Panc1 (cell line): Measurements from ENCODE around the gene GAPDH. TPM values are rescaled to one million over a fixed set of nuclear protein-coding genes. Genes with fewer than 3 reads are reported as not detected.
"Not testable (repeated sequence)": the region's sequence is repeated elsewhere in the genome, so short reads cannot be mapped to it uniquely, and the experiment has no call there.

ENCODE experiments used
- ATAC-seq: fragments of 200-7000 bp; cut with Tn5 transposase; 2 replicates; pipeline ENCODE4 v1.9.1; 2020; ENCODE audit warnings: mild to moderate bottlenecking, moderate library complexity
- BruUV-seq: library from RNA; stranded (reverse); fragments of 400-500 nt; replicated peaks from 2 replicates; lab custom pipeline; 2021; lab: Mats Ljungman, UMichigan
- CTCF ChIA-PET: fragments of 300-600 bp; sonication (Branson Sonifier 250); formaldehyde crosslinking; loops from one replicate; lab custom pipeline; 2022; ENCODE audit warnings: antibody characterized with exemption; lab: Charles Lee
- POLR2A ChIA-PET: fragments of 300-600 bp; sonication (Branson Sonifier 250); formaldehyde crosslinking; loops from one replicate; lab custom pipeline; 2022; ENCODE audit warnings: antibody characterized with exemption; lab: Charles Lee
- DNase-seq: peaks from one replicate; pipeline ENCODE4 v3.0.0-alpha.2; 2010; ENCODE audit warnings: low read depth, low spot score
- H3K27ac ChIP-seq: 2 replicates; pipeline ENCODE4 v1.5.1; 2011; ENCODE audit warnings: mild to moderate bottlenecking, low read length, inconsistent platforms
- H3K27me3 ChIP-seq: fragments of 200-500 bp; sonication (Bioruptor generic); 2 replicates; pipeline ENCODE4 v1.6.0; 2014; ENCODE audit warnings: low read length, inconsistent platforms; ENCODE audit not compliant: control insufficient read depth, insufficient read depth
- H3K36me3 ChIP-seq: fragments of 200-500 bp; sonication (Bioruptor generic); 2 replicates; pipeline ENCODE4 v1.5.1; 2014; ENCODE audit warnings: inconsistent platforms, mild to moderate bottlenecking, low read length, moderate library complexity; ENCODE audit not compliant: control insufficient read depth, insufficient read depth
- H3K4me1 ChIP-seq: 2 replicates; pipeline ENCODE4 v1.5.1; 2011; ENCODE audit warnings: inconsistent platforms, mild to moderate bottlenecking, low read length, moderate library complexity; ENCODE audit not compliant: control insufficient read depth, insufficient read depth
- H3K4me3 ChIP-seq, 2 experiments: 2 replicates each; pipeline ENCODE4 v1.5.1; 2011 to 2012; ENCODE audit warnings: low read depth in 2 of 2, low read length in 2 of 2, mild to moderate bottlenecking in 2 of 2, inconsistent platforms in 1 of 2, moderate library complexity in 1 of 2
- H3K9me3 ChIP-seq: fragments of 200-500 bp; sonication (Bioruptor generic); 2 replicates; pipeline ENCODE4 v1.5.1; 2014; ENCODE audit warnings: low read depth, mild to moderate bottlenecking, inconsistent platforms, low read length, moderate library complexity; ENCODE audit not compliant: control insufficient read depth, insufficient read depth
- POLR2AphosphoS5 ChIP-seq: IDR thresholded peaks from 2 replicates; pipeline ENCODE4 v1.6.1; 2012; ENCODE audit warnings: mild to moderate bottlenecking, low read depth, low read length, moderate library complexity
- SIN3A ChIP-seq: IDR thresholded peaks from 2 replicates; pipeline ENCODE4 v1.6.1; 2012; ENCODE audit warnings: low read depth, mild to moderate bottlenecking, low read length, moderate library complexity, borderline replicate concordance; ENCODE audit not compliant: insufficient read depth
- TCF7L2 ChIP-seq: IDR thresholded peaks from 2 replicates; pipeline ENCODE4 v1.6.1; 2011; ENCODE audit warnings: mild to moderate bottlenecking, low read depth, low read length, inconsistent platforms
- in situ Hi-C: cut with HindIII; loops from 2 replicates; pipeline ENCODE4 v1.10.0; 2016; ENCODE audit warnings: low sequenced_read_pairs, low pct_unique_long_range_greater_than_20kb
- intact Hi-C: fragments of 100-400 bp; cut with micrococcal nuclease; formaldehyde crosslinking; loops from one replicate; pipeline ENCODE4 v1.10.0; 2022; ENCODE audit not compliant: unreplicated experiment
- total RNA-seq: library from RNA; stranded (reverse); gene quantifications from one replicate; pipeline ENCODE4 v1.2.1, GENCODE V29; 2021; ENCODE audit not compliant: unreplicated experiment
- TF ChIP-seq, protein P1 (sequence below), 2 experiments: IDR thresholded peaks; 2 replicates each; pipeline ENCODE4 v1.6.1; 2011 to 2012; ENCODE audit warnings: low read depth in 2 of 2, control low read depth in 1 of 2, low read length in 1 of 2, mild to moderate bottlenecking in 1 of 2, moderate library complexity in 1 of 2; ENCODE audit not compliant: insufficient read depth in 1 of 2
- TF ChIP-seq, protein P2 (sequence below): fragments of 450-650 bp; IDR thresholded peaks from 2 replicates; pipeline ENCODE4 v1.5.1; 2017; ENCODE audit warnings: mild to moderate bottlenecking

Gene GAPDH
- total RNA-seq, 1 experiment from 2014 or later, result 2,912 TPM

DNA sequence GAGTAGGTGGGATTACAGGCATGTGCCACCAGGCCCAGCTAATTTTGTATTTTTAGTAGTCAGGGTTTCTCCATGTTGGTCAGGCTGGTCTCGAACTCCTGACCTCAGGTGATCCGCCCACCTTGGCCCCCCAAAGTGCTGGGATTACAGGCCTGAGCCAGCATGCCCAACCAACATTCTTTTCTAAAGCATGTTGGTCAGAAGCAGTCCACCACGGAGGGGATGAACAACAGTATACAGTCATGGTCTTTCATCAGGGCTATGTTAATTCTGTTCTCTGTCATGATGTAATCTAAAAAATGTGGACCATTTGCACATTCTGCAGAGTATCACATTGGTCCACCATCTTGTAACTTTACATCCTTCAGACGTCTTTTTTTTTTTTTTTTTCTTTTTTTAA, 44.9 kb upstream of the GAPDH start:
- no peak for ATAC-seq
- Histone ChIP-seq H3K27ac (no peak overlapping the region), H3K9me3 (no peaks in the 10 kb centered on the region), H3K4me3 (no peak overlapping the region), H3K4me1 (peaks cover 6% of the 10 kb centered on the region; the same call in 1 of the 2 replicates), H3K27me3 (no peaks in the 10 kb centered on the region), H3K36me3 (peaks cover 10% of the 10 kb centered on the region)
- ChIA-PET POLR2A (no interaction called here), CTCF (no interaction called here)
- intact Hi-C loops (no loop called here), in situ Hi-C loops (no loop called here)
- BruUV-seq, result no TSS peak
- TF ChIP-seq POLR2AphosphoS5 (no peak), SIN3A (no peak), TCF7L2 (no peak)
- TF ChIP-seq, protein P1, sequence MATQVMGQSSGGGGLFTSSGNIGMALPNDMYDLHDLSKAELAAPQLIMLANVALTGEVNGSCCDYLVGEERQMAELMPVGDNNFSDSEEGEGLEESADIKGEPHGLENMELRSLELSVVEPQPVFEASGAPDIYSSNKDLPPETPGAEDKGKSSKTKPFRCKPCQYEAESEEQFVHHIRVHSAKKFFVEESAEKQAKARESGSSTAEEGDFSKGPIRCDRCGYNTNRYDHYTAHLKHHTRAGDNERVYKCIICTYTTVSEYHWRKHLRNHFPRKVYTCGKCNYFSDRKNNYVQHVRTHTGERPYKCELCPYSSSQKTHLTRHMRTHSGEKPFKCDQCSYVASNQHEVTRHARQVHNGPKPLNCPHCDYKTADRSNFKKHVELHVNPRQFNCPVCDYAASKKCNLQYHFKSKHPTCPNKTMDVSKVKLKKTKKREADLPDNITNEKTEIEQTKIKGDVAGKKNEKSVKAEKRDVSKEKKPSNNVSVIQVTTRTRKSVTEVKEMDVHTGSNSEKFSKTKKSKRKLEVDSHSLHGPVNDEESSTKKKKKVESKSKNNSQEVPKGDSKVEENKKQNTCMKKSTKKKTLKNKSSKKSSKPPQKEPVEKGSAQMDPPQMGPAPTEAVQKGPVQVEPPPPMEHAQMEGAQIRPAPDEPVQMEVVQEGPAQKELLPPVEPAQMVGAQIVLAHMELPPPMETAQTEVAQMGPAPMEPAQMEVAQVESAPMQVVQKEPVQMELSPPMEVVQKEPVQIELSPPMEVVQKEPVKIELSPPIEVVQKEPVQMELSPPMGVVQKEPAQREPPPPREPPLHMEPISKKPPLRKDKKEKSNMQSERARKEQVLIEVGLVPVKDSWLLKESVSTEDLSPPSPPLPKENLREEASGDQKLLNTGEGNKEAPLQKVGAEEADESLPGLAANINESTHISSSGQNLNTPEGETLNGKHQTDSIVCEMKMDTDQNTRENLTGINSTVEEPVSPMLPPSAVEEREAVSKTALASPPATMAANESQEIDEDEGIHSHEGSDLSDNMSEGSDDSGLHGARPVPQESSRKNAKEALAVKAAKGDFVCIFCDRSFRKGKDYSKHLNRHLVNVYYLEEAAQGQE (IDR thresholded peaks at IDR 0.05; ENCODE audit: insufficient read depth in 1 of 2, low read depth in 2 of 2, low read length in 1 of 2), result no peak
- TF ChIP-seq, protein P2, sequence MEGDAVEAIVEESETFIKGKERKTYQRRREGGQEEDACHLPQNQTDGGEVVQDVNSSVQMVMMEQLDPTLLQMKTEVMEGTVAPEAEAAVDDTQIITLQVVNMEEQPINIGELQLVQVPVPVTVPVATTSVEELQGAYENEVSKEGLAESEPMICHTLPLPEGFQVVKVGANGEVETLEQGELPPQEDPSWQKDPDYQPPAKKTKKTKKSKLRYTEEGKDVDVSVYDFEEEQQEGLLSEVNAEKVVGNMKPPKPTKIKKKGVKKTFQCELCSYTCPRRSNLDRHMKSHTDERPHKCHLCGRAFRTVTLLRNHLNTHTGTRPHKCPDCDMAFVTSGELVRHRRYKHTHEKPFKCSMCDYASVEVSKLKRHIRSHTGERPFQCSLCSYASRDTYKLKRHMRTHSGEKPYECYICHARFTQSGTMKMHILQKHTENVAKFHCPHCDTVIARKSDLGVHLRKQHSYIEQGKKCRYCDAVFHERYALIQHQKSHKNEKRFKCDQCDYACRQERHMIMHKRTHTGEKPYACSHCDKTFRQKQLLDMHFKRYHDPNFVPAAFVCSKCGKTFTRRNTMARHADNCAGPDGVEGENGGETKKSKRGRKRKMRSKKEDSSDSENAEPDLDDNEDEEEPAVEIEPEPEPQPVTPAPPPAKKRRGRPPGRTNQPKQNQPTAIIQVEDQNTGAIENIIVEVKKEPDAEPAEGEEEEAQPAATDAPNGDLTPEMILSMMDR, result no peak
- no peak for DNase-seq

DNA sequence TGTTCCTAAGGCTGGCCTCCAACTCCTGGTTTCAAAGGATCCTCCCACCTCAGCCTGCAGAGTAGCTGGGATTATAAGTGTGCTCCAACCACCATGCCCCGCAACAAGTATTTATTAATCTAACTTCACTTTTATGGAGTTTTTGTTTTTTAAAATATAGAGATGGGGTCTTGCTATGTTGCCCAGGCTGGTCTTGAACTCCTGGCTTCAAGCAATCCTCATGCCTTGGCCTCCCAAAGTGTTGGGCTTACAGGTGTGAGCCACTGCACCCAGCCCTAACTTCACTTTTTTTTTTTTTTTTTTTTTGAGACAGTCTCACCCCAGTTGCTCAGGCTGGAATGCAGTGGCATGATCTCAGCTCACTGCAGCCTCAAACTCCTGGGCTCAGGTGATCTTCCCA, 43.6 kb upstream of the GAPDH start:
- in situ Hi-C loops, H3K4me3 ChIP-seq, ATAC-seq, H3K27ac ChIP-seq, DNase-seq, intact Hi-C loops, H3K27me3 ChIP-seq, H3K9me3 ChIP-seq, CTCF ChIA-PET, BruUV-seq: not testable (repeated sequence)
- H3K36me3 ChIP-seq, result peaks cover 17% of the 10 kb centered on the region
- POLR2A ChIA-PET, result interaction anchor here (0.6 kb wide), 1 partner anchor 154 kb away, joined by 10 read pairs; no protein-coding TSS in a partner anchor
- peaks cover 17% of the 10 kb centered on the region for H3K4me1 ChIP-seq

DNA sequence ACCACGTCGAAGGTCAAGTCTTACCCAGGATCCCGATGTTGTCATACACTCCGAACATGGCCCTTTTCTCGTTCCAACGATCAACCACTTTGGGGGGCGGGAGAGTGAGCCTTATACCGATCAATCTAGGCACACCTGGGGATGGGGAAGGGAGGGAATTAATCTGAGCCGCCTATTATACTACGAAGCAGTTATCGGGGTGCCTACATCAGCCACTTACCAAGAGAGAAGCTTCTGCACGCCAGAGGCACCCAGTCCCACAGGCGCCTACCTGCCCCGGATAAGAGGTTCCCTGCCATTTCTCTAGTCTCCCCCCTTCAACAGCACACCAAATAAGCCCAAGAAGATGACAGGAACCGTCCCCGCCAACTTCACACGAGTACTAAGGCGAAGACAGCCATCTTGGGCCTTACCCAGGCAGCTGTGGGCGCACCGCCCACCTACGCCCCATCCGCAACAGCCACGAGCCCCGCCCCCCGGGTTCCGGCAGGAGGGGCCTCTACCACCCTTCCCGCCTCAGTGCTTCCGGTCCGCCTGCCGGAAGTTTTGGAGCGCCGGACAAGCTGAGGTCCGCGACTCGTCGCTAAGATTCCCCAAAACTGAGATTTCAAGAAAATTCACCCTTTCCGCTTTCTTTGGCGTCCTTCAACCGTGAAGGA, 41.4 kb upstream of the GAPDH start, which contains the start of gene MRPL51:
MRPL51 (minus strand) TSS at position 425 of the 659 bp plus-strand sequence; CDS start at position 299, 126 bp downstream.
- Histone ChIP-seq H3K27me3 (no peaks in the 10 kb centered on the region), H3K4me1 (peaks cover 17% of the 10 kb centered on the region), H3K27ac (peak within 1 kb of the TSS; percentile 98), H3K9me3 (no peaks in the 10 kb centered on the region), H3K36me3 (peaks cover 20% of the 10 kb centered on the region), H3K4me3 (peak within 1 kb of the TSS; percentile 94 to 95)
- BruUV-seq, result no TSS peak
- ATAC-seq (peak; percentile 95), DNase-seq (peak; percentile 73)
- ChIA-PET POLR2A (interaction anchor here (0.6 to 0.7 kb wide), 2 partner anchors 41 to 270 kb away, joined by 3 to 4 read pairs; partner anchors contain the start of gene GAPDH), CTCF (no interaction called here)
- intact Hi-C loops (no loop called here), in situ Hi-C loops (no loop called here)
- TF ChIP-seq, protein P2, result no peak
- TF ChIP-seq TCF7L2 (no peak; the same call in 1 of the 2 replicates), POLR2AphosphoS5 (peak; percentile 84)
